GM12873 (cell line): Measurements from ENCODE around the gene MBD2.

Source experiments
- TF ChIP-seq, protein P1 (sequence below): IDR thresholded peaks from 2 replicates; pipeline ENCODE4 v1.5.1; 2012; ENCODE audit warnings: low read depth, mild to moderate bottlenecking, moderate library complexity, low read length, control low read depth; ENCODE audit not compliant: insufficient read depth; ENCODE audit errors: missing control alignments

The MBD2 gene

DNA sequence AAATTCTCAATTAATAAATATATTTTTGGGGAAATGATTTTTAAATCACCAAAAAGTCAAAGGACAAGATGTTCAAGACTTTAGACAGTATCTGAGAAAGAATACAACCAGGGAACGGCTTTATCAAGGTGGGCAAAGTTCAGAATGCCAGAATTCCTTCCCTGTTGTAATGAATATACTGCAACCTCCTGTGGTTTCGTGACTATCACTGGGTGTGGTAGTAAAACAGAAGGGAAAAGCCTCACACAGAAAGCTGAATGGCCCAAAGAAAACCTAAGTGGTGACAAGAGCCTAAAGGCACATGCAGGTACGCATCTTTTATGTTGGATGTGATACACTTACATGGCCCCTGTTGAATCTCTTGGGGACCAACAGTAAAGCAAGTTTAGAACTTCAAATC lies 37.1 kb downstream of the MBD2 start:
- TF ChIP-seq, protein P1, sequence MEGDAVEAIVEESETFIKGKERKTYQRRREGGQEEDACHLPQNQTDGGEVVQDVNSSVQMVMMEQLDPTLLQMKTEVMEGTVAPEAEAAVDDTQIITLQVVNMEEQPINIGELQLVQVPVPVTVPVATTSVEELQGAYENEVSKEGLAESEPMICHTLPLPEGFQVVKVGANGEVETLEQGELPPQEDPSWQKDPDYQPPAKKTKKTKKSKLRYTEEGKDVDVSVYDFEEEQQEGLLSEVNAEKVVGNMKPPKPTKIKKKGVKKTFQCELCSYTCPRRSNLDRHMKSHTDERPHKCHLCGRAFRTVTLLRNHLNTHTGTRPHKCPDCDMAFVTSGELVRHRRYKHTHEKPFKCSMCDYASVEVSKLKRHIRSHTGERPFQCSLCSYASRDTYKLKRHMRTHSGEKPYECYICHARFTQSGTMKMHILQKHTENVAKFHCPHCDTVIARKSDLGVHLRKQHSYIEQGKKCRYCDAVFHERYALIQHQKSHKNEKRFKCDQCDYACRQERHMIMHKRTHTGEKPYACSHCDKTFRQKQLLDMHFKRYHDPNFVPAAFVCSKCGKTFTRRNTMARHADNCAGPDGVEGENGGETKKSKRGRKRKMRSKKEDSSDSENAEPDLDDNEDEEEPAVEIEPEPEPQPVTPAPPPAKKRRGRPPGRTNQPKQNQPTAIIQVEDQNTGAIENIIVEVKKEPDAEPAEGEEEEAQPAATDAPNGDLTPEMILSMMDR = no peak

- TF ChIP-seq, protein P1 = no peak
Observed at GRCh38 chr18:54184836-54185235, 39.6 kb downstream of the MBD2 start.

DNA sequence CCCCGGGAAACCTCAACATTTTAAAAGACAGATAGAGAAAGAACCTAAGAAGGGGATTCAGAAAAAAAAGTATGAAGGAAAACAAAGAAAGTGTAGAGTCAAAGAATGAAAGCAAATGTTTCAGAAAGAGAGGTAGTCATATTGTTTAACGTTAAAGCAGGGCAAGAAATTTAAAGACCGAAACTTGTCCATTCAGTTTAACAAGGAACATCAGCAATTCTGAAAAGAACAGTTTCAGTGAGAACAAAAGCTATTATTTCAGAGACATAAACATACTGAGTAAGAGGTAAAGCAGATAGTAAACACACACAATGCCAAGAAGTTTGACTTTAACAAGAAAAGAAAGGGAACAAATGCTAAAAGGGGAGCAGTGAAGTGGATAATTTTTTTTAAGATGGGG lies 41.1 kb downstream of the MBD2 start:
- TF ChIP-seq, protein P1 = no peak

DNA sequence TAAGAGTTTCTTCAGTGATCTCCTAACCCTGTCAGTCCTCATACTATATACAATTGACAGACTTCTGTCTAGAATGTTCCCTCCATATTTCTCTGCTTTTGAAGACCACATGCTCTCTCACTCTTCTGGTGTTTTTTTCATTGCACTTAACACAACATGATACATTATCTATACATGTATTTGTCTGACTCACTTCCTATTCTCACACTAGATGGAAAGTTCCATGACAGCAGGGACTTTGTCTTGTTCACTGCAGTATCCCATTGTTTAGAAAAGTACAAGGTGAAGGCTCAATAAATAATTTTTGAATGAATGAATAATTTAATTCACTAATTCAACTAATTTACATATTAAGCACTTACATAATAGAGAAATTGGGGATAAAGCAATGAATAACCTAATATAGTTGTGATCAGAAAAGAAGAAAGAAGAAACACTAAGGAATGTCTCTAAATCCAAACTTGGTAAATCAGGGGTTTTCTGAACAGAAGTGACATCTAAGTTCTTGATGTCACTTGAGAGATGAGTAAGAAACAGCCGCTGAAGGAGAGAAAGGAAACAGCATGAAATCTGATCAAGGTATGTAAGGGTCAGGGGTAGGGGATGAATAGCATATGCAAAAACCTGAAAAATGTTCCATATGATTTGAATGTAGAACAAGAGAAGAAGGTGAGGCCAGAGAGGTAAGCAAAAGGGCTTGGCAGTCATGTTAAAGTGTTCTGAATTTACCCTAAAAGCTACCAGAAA lies 42.4 kb downstream of the MBD2 start:
- TF ChIP-seq, protein P1 = no peak

DNA sequence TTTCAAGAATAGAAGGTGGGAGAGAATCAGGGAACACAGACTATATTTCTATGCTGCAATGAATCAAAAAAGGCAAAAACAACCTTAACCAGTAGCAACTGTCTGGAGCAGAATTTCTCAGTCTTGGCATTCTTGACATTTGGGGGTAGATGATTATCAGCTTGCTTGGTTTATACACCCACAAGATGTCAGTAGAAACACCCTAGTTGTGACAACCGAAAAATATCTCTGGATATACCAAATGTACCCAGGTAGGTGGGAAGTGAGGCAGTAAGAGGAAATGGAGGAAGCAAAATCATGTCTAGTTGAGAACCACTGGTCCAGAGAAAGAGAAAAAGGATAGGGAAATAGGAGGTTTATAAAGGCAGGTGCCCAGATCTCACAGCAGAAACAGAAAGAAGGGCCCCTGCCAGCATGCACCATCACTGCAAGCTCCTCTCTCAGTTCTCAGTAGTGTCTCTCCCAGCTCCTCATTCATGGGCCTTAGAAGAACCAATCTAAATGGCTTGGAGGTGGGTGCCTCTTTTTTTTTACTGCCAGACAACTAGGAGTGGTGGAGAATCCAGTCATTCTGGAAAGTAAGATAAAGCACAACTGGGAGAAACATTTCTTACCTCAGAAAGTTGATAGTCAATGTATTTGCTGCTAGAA lies 50.4 kb downstream of the MBD2 start:
- TF ChIP-seq, protein P1 = no peak

- TF ChIP-seq, protein P1 = no peak
Observed at GRCh38 chr18:54173250-54173649, 51.2 kb downstream of the MBD2 start.
